HG02943 (cell line): ENCODE data around the gene CECR2.

Source experiments
- ATAC-seq: cut with Tn5 transposase; IDR thresholded peaks from one replicate; pipeline ENCODE4 v1.9.1; 2021; ENCODE audit warnings: mild to moderate bottlenecking, low read depth, moderate library complexity; ENCODE audit not compliant: unreplicated experiment

CECR2 gene

DNA sequence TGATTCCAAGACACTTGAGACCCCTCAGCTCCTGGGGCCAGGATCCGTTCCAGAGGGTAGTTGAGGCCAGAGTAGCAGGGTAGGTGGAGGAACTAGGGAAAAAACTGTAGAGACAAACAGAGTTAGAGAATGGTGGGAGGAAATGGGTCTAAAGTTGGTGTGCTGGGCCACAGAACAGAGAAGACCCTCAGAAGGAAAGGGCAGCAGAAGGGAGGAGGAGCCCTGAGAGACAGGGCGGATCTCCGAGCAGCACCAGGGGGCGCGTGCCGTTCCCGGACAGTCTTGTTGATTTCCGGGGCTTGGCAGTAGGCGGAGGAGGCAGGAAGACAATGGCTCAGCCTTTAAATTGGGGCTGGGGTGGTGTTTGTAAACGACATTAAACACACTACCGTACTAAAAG lies 2.4 kb upstream of the CECR2 start:
- no peak for ATAC-seq

DNA sequence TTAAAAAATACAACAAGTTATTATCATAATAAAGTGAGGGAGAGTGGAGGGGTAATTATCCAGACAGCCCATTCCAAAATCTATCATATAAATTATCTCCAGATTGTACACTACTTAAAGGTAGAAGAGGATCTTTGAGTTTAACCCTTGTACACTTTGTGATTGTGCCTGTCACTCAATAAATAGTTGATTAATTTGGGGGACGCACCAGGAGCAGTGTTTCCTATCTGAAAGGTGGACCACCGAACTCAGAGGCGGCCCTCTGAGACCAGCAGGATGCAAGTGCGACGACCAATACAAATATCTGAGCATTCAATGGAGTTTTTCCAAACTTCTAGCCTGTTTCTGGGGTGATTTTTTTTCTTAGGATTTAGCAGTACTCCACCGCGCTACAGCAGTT lies 1.1 kb upstream of the CECR2 start:
- ATAC-seq, result no peak

DNA sequence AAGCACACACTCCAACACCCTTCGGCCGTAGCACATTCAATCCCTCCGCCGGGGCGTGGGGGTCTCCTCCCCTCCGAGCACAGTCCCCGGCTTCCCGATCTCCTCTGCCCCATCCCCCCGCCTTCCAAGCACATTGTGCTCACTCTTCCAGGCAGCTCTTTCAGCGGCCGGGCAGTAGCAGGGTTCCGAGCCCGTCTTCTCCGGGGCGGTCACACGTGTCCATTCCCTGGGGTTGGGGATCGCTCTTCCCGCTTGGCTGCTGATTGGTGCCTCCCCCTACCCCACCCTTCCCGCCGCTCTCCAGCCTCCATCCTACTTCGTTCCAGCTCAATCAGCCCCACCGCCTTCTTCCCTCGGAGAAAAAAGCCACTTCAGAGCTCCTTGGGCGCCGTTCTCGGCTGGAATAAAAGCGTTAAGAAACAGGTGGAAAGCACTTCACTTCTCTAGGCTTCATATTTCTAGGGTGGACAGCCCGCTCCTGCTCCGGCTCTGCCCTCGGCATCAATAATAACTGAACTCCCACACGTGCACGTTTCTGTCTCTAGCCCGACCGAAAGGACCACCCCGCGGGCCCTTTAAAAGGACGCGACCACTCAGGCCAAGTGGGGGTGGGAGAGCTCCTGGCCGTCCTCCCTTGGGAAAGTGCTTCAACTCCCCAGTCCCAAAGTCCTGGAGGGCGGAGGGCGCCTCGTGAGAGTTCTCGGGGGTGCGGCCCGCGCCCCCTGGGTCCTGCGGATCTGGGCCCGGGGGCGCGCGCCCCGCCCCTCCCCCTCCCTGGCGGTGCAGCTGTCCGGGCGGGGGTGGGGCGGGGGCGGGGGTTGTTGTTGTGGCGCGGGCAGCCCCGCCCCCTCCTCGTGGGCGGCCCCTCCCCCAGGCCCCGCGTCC lies 464 bp upstream of the CECR2 start:
- ATAC-seq, result no peak

DNA sequence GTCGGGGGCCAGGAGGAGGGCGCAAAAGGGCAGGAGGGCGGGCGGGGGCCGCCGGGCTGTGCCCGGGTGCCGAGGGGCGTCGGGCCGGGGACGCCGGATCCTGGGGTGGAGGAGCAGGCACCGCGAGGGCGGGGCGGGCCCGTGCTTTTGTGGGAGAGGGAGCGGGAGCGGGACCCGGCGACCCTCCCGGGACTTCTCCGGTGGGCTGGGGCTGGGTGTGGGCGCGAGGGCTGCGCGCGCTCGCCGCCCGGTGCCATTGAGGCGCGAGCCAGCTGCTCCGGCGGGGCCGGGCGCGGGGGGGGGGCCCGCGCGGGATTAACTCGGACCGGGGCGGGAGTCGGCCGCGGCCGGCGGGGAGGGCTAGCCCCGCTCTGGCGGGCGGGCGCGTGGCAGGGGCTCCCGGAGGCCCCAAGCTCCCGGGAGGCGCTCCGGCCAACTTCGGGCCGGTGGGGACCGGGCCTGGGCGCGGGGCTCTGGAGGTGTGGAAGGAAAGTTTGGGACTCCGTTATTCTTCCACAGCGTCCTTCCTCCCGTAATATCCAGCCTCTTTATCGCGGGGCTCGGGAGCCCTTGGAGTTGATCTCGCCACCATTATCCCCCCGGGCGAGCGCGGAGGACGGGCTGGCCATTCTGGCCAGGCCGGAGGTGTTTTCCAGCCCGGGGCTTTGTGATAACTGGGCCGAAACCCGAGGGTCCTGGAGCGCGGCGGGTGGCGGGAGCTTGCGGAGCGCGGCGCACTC lies 936 bp downstream of the CECR2 start:
- ATAC-seq, result no peak

DNA sequence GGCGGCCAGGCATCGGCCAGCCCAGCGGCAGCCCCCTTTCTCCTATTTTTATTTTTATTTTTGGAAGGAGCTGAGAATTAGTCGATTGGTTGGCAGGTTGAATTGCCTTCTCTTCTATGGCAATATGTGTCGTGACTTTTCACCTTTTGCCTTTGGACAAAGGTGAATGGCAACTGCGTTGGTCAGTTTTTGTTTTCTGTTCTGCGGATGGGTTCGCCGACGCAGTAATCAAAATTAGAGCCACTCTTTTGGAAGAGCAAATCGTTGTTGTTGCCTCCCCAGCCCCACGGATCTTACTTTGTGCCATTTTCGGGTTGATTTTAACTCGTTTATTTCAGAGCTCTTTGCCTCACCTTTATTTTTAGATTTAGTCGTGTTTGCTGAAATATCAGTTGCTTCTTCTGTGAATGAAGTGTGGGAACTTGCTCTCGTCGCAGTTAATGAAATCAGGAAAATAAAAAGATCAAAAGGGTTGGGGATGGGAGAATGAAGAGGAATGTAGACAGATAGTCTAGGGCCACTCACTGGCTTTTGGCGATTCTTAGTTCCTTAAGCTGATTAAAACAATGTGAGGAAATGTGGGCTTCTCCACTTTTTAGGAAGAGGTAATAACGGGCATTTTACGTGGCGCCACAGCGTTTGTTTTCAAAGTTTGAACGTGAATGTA lies 1.6 kb downstream of the CECR2 start:
- no peak for ATAC-seq

DNA sequence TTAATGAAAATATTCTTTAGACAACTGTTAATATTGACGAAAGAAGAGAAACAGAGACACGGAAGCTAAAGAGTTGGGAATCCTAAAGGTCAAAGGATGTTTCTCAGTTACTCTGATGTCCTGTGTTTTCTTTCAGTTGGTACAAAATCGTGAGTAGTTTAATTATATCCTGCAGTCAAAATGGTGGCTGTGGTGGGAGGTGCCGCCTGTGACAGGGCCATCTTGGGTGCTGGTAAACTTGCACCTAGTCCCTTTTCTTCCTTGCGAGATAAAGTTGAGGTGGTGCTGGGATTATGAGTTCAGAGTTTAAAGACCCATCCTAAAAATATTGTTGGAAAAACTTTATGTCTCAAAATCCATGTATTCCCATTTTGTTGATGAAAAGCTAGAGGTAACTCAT lies 2.2 kb downstream of the CECR2 start:
- ATAC-seq, result no peak

DNA sequence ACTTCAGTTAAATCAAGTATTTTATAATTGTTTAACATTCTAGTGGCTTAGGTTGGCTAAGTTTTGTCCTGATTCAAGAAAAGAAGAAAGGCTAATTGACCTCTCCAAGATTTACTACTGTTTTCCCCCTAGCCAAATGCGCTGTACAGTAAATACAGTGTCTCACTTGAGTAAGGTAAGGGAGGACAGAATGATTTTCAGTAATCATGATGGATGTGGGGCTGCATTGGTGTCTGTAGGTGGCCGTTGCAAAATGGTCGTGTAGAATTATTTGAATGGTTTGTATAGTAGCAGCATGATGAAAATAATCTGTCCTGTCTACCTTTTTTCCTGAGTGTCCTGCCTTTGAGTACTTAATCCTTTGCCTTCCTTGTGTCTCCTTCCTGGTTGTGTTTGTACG lies 4.6 kb downstream of the CECR2 start:
- ATAC-seq, result no peak

DNA sequence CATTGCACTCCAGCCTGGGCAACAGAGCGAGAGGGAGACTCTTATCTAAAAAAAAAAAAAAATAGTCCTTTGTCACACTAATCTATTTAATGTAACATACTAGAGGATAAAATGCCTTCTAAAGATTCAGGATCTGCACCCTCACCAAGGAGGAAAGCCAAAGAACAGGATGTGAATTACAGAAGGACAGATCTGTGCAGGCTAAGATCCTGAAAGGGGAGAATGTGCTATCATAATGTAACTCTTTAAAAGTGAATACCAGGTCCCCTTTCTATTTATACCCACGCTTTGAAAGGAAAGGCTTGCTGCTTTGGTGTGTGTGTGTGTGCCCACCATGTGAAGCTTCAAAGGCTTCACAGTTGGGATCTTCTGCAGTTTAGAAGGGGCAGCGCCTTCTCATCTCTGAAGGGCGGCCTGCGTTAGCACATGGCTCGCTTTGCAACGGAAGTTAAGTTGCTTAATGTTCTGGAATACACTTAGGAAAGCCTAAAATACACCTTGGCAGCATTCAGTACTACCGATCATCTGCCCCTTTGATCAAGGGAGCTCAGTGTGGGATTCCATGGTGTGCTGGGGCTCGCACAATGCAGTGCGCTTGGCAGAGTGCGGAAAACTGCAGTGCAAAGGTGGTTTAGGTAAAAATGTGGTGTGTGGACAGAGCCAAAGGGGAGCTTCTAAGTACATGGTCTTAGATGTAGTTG lies 6.8 kb downstream of the CECR2 start:
- no peak for ATAC-seq

DNA sequence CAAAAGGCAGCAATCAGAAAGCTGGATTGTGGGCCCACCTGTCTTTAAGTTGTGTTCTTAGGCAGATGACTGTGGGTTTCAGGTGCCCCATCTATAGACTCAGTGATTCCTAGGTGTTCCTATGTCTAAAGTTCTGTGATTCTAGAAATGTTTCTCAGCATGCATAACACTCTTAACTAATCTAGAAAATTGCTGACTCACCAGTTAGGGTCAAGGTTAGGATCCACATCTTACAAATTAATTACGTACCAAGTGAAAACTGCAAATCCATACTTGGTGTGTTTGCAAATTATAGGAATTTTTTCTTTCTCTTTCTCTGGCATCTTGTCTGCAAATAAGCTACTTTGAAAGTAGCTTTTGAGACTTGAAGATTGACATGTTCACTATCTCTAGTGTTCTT lies 7.7 kb downstream of the CECR2 start:
- ATAC-seq, result no peak

DNA sequence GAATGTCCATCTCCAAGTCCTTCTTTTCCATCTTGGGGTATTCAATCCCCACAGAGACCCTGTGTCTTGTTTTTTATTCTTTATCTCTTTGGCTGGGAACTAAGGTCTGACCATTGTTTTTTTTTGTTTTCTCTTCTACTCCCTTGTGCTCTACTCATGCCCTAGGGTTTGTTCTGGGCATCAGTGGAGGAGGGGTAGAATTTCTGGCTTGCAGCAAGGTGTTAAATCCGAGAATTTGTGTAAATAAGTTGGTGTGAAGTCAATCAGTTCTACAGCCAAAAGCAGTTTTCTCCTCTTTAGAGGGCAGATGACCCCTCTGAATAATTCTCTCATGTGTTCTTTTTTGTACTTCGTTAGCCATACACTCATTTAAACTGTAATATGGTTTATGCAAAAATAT lies 10.7 kb downstream of the CECR2 start:
- ATAC-seq, result no peak

DNA sequence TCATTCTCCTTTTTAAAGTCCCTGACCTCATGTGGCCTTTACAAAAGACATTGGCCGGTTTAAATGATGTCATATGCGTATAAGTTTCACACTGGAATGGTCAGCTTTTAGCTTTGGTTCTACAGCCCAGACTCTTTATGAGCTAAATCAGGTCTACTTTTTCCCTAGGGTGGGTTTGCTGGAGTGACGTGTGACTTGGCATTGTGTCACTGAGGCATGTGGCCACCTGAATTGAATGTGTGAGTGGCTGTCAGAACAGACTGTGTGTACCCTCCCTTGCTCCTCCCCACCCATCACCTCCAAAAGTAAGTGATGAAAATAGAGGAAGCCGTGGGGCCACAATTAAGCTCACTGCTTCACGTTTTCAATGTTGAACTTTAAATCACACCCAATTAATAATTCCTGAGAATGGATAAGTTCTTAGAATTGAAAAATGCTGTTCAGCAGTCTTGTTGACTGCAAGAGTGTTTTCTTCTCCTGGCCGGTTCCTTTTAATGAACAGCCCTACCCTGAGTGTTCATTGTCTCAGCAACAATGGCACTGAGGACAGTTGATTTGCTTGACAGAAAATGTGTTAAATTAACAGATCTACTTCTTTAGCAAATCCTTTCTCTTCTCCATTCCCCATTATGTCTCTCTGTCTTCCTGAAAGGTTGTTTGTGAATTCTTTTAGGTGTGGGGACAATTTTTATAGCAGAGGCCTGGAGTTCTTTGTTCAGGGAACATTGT lies 11.3 kb downstream of the CECR2 start:
- ATAC-seq, result no peak

DNA sequence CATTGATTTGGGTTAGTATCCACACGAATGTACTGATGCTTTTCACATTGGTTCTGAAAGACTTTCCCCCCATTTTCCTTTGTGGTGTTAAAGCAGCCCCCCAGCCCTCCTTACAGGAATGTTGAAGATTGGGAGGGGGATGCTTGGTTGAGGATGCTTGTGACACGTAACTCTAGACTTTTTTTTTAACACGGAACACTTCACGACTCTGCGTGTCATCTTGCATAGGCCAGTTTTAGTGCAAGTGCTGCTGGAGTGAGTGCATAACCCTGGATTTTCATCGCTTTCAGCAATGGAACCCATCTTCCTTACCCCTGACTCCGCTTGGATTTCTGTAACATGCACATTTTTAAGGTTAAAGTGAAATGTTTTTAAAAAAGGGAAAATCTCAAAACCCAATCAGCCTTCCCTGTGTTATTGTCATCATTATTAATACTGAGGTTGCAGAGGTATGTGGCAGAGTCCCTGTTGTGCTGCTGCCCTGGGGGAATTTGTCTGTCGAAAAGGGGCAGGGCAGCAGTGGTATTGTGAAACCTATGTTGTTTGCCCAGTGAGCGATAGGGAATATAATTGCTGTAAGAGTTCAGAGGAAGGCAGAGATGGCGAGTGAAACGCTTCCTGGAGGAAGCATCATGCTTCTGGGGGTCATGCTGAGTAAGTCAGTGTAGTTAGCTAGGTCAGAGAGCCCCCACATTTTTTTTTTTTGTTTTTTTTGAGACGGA lies 12.1 kb downstream of the CECR2 start:
- ATAC-seq, result no peak

DNA sequence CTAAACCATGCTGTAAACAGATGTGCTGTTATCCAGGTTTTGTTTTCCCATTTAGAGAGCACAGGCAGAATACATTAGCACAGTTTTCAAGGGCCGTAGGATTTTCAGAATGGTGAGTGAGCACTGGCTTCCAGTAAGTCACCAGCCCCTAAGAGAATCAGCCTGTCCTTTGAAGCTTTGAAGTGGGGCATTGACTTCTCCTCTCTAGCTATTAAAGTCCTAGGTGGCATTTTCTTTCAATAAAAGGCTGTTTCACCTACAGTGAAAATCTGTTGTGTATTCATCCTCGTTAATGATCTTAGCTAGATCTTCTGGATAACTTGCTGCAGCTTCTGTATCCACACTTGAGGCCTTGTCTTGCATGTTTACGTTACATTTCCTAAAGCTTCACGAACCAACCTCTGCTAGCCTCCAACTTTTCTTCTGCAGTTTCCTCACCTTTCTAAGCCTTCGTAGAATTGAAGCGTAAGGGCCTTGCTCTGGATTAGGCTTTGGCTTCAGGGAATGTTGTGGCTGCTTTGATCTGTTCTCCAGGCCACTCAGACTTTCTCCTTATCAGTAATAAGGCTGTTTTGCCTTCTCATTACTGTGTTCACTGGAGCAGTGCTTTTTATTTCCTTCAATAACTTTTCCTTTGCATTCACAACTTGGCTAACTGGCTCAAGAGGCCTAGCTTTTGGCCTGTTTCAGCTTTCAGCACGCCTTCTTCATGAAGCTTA lies 15.5 kb downstream of the CECR2 start:
- no peak for ATAC-seq

DNA sequence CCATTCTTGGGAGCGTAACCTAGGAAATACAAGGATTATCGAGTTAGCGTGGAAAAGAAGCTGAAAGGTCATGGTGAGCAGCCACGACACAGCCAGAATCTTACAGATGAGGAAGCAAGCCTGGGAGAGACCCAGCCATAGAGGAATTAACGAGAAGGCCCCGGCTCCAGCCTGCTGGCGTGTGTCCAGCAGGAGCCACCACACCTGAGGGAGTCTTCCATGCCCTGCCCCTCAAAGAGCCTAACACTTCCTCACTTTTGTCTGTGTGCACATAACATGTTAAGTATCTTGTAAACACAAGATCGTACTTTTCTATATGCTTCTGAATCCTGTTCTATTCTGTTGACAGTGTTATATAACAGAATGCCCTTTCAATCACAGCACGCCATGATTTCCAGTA lies 18.1 kb downstream of the CECR2 start:
- ATAC-seq, result no peak

DNA sequence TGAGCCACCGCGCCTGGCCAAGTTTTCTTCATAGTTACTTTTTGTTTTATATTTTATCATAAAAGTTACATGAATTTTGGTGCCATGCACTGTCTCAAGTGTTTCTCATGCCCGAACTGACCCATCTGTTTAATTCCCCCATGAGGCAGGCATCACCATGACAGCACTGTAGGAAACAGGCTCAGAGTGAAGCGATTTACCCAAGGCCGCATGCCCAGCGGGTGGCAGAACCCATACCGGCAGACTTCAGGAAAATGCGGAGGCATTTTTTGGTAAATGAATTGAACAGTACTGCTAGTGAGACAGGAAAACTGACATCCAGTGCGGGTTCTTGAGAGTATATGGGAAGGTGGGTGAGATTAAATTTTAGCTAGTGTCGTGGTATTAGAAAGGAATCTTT lies 19.0 kb downstream of the CECR2 start:
- ATAC-seq, result no peak

DNA sequence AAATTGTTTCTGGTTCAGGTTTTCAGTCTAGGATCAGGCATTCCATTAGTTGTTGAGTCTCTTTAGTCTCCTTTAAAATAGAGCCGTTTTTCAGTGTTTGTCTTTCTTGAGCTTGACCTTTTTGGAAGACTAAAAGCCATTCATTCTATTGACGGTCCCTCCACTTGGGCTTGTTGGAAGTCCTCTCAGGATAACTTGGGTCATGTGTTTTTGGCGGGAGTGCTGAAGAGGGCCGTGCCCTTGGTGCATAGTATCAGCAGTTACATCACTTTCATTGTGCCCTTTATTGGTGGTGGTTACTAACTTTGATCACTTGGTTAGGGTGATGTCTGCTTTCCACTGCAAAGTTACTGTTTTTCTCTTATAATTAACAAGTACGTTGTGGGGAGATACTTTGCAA lies 20.8 kb downstream of the CECR2 start:
- ATAC-seq, result no peak

DNA sequence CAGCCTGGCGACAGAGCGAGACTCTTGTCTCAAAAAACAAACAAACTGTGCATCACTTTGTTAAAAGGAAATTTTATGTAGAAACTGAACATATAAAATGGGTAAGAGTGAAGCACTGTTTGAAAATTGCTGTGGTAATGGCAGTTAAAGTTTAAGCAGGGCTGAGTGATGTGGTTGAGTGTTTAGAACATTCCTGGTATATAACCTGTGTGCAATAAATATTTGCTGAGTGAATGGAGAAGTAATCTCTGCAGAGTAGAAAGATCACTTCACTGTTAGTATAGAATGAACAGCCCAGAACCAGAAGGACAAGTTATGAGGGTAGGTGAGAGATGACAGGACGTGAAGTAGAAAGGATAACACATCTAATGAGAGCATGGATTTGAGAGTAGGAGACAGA lies 27.3 kb downstream of the CECR2 start:
- no peak for ATAC-seq

DNA sequence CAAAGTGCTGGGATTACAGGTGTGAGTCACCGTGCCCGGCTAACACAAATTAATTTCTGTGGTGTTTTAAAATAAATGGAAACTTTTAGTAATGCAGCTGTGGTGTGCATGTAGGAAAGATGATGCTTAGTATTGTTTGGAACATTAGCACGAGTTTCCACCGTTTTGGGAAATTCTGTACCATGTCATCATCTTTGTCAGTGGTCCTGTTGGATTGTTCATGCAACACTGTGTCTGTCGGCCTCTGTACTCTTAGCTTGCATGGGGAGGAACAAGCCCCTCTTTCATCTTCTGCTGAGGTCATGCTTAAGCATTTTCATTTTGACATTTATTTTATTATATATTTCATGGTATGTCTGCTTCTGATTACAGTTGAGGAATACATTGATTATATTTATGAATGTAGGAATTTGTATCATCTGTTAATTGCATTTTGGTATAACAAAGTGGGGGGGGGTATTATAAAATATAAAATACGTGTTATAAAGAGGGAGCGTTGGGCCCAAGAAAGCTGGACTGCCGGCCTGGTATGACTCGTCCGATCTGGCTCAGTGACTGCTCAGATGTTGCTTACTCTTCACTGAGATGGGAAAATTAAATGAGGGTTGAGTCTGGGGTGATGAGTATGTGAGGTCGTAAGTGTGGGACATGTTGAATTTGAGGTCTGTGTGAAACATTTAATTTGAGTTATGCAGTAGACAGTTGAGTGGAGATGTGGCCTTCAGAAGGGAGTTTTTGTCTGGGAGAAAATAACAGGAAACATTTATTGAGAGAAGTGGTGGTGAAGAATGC lies 28.7 kb downstream of the CECR2 start:
- ATAC-seq, result no peak
